ENCODE data around the gene LBP.

LBP gene

GRCh38 chr20:38346247-38346651 is at the start of gene LBP:
LBP (plus strand) TSS chr20:38346482; CDS start chr20:38346517, 35 bp downstream.
- no peak for DNase-seq (ENCODE audit: low read depth)
- TF ChIP-seq, protein P1, sequence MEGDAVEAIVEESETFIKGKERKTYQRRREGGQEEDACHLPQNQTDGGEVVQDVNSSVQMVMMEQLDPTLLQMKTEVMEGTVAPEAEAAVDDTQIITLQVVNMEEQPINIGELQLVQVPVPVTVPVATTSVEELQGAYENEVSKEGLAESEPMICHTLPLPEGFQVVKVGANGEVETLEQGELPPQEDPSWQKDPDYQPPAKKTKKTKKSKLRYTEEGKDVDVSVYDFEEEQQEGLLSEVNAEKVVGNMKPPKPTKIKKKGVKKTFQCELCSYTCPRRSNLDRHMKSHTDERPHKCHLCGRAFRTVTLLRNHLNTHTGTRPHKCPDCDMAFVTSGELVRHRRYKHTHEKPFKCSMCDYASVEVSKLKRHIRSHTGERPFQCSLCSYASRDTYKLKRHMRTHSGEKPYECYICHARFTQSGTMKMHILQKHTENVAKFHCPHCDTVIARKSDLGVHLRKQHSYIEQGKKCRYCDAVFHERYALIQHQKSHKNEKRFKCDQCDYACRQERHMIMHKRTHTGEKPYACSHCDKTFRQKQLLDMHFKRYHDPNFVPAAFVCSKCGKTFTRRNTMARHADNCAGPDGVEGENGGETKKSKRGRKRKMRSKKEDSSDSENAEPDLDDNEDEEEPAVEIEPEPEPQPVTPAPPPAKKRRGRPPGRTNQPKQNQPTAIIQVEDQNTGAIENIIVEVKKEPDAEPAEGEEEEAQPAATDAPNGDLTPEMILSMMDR (conservative IDR thresholded peaks at IDR 0.05; ENCODE audit: low read depth, low read length), result no peak
- no peak within 1 kb of the TSS for H3K4me3 ChIP-seq (ENCODE audit: low read length)

GRCh38 chr20:38297916-38298674 is 48.2 kb upstream of the LBP start:
- TF ChIP-seq, protein P1 (conservative IDR thresholded peaks at IDR 0.05; ENCODE audit: low read depth, low read length), result no peak
- H3K4me3 ChIP-seq (ENCODE audit: low read length), result no peak overlapping the region
- DNase-seq (ENCODE audit: low read depth), result no peak

DNA sequence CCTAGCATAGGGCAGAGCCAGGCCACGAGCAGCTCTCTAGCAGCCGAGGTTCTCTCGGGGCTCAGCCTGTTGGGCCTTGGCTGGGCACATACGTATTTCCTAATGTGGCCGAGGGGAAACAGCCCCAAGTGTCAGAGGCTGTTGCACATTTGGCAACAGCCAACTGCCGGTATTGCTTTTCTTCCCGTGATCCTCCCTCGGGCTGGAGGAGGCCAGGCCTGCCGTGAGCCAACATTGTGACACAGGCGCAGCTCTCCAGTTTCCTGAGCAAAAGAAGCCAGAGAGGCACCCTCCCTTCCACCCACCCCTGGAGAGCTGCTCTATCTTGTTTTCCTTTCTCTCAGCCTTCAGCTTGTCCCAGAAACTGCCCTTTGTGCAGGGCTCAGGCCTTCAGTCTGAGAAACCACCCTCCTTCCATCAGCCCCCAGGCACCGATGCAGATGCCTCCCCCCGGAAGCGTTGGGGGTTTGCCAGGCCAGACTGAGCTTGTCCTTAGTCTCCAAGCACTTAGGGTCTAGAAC is 47.5 kb upstream of the LBP start:
- TF ChIP-seq, protein P1 (conservative IDR thresholded peaks at IDR 0.05; ENCODE audit: low read depth, low read length), result no peak
- no peak for DNase-seq (ENCODE audit: low read depth)
- no peak overlapping the region for H3K4me3 ChIP-seq (ENCODE audit: low read length)

GRCh38 chr20:38299963-38300362 is 46.3 kb upstream of the LBP start:
- TF ChIP-seq, protein P1 (conservative IDR thresholded peaks at IDR 0.05; ENCODE audit: low read depth, low read length), result no peak
- H3K4me3 ChIP-seq (ENCODE audit: low read length), result no peak overlapping the region
- DNase-seq (ENCODE audit: low read depth), result no peak

GRCh38 chr20:38300438-38300837 is 45.8 kb upstream of the LBP start:
- DNase-seq (ENCODE audit: low read depth), result no peak
- H3K4me3 ChIP-seq (ENCODE audit: low read length), result no peak overlapping the region
- TF ChIP-seq, protein P1 (conservative IDR thresholded peaks at IDR 0.05; ENCODE audit: low read depth, low read length), result no peak

DNA sequence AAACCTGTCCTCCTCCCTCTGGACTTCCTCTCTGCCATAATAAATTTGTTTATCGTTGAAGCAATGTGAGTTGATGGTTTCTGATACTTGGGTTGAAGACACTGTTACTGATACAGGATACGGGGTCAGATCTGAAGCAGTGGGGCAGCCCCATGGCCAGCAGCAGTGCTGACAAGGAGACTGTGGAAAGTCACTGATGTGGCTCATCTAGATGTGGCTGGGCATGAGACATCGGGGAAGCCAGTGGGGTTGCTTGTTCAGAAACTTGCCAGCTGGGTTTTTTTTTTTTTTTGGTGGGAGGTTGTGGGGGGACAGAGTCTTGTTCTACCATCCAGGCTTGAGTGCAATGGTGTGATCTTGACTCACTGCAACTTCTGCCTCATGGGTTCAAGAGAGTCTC is 45.0 kb upstream of the LBP start:
- no peak for DNase-seq (ENCODE audit: low read depth)
- TF ChIP-seq, protein P1 (conservative IDR thresholded peaks at IDR 0.05; ENCODE audit: low read depth, low read length), result no peak
- H3K4me3 ChIP-seq (ENCODE audit: low read length), result no peak overlapping the region

GRCh38 chr20:38302786-38303185 is 43.5 kb upstream of the LBP start:
- H3K4me3 ChIP-seq (ENCODE audit: low read length), result no peak overlapping the region
- TF ChIP-seq, protein P1 (conservative IDR thresholded peaks at IDR 0.05; ENCODE audit: low read depth, low read length), result no peak
- no peak for DNase-seq (ENCODE audit: low read depth)

Data from retinal pigment epithelial cell (primary cell).